Parathyroid adenoma (tissue), 2 donors: ENCODE measurements around the gene EPDR1.

Experiments used
- H2AFZ ChIP-seq: fragments of 300-600 bp; sonication (generic); one replicate; pipeline ENCODE4 v1.7.0; 2017; ENCODE audit warnings: antibody characterized with exemption, mild to moderate bottlenecking
- H3K27ac ChIP-seq: fragments of 300-600 bp; sonication (generic); one replicate; pipeline ENCODE4 v1.7.0; 2017
- H3K27me3 ChIP-seq: fragments of 300-600 bp; sonication (generic); one replicate; pipeline ENCODE4 v1.7.0; 2017; ENCODE audit warnings: low read length; ENCODE audit not compliant: control insufficient read depth, insufficient read depth
- H3K36me3 ChIP-seq: fragments of 300-600 bp; sonication (generic); one replicate; pipeline ENCODE4 v1.7.0; 2017; ENCODE audit warnings: low read length; ENCODE audit not compliant: control insufficient read depth, insufficient read depth
- H3K4me1 ChIP-seq: fragments of 300-600 bp; sonication (generic); one replicate; pipeline ENCODE4 v1.7.0; 2017; ENCODE audit warnings: control low read depth
- H3K4me2 ChIP-seq: fragments of 300-600 bp; sonication (generic); one replicate; pipeline ENCODE4 v1.7.0; 2017; ENCODE audit warnings: low read length
- H3K4me3 ChIP-seq: fragments of 300-600 bp; sonication (generic); one replicate; pipeline ENCODE4 v1.7.0; 2017; ENCODE audit warnings: low read depth, low read length
- H3K79me2 ChIP-seq: fragments of 300-600 bp; sonication (generic); one replicate; pipeline ENCODE4 v1.7.0; 2017; ENCODE audit warnings: control low read depth
- H3K9ac ChIP-seq: fragments of 300-600 bp; sonication (generic); one replicate; pipeline ENCODE4 v1.7.0; 2017; ENCODE audit warnings: mild to moderate bottlenecking
- H3K9me3 ChIP-seq: fragments of 300-600 bp; sonication (generic); one replicate; pipeline ENCODE4 v1.7.0; 2017; ENCODE audit warnings: low read length; ENCODE audit not compliant: control insufficient read depth
- CTCF ChIP-seq: fragments of 300-600 bp; sonication (generic); IDR thresholded peaks from one replicate; pipeline ENCODE4 v1.7.0; 2017; ENCODE audit warnings: antibody characterized with exemption, mild to moderate bottlenecking
- donor health status: primary hyperparathyroidism.

Gene EPDR1

GRCh38 chr7:37970211-37970610 lies 49.8 kb downstream of the EPDR1 start:
- Histone ChIP-seq H3K27me3 (no peaks in the 10 kb centered on the region), H3K36me3 (no peaks in the 10 kb centered on the region), H3K79me2 (no peaks in the 10 kb centered on the region), H3K9ac (no peak overlapping the region), H3K4me1 (no peaks in the 10 kb centered on the region), H3K27ac (no peak overlapping the region), H3K4me2 (no peak overlapping the region), H2AFZ (no peak overlapping the region), H3K4me3 (no peak overlapping the region), H3K9me3 (peaks cover 2% of the 10 kb centered on the region)
- TF ChIP-seq CTCF, result no peak

GRCh38 chr7:37971491-37971890 lies 51.1 kb downstream of the EPDR1 start:
- no peak overlapping the region for H3K9ac ChIP-seq
- H3K4me2 ChIP-seq, result no peak overlapping the region
- H3K9me3 ChIP-seq, result peaks cover 2% of the 10 kb centered on the region
- H3K36me3 ChIP-seq, result no peaks in the 10 kb centered on the region
- H3K27me3 ChIP-seq, result no peaks in the 10 kb centered on the region
- H2AFZ ChIP-seq, result no peak overlapping the region
- no peak for TF ChIP-seq CTCF
- H3K4me1 ChIP-seq, result no peaks in the 10 kb centered on the region
- H3K27ac ChIP-seq, result no peak overlapping the region
- no peak overlapping the region for H3K4me3 ChIP-seq
- no peaks in the 10 kb centered on the region for H3K79me2 ChIP-seq

GRCh38 chr7:37973915-37974314 lies 53.5 kb downstream of the EPDR1 start:
- H3K4me3 ChIP-seq, result no peak overlapping the region
- H3K27ac ChIP-seq, result no peak overlapping the region
- no peaks in the 10 kb centered on the region for H3K27me3 ChIP-seq
- TF ChIP-seq CTCF, result no peak
- H2AFZ ChIP-seq, result no peak overlapping the region
- H3K36me3 ChIP-seq, result no peaks in the 10 kb centered on the region
- H3K4me1 ChIP-seq, result no peaks in the 10 kb centered on the region
- no peak overlapping the region for H3K4me2 ChIP-seq
- no peak overlapping the region for H3K9ac ChIP-seq
- peaks cover 2% of the 10 kb centered on the region for H3K9me3 ChIP-seq
- no peaks in the 10 kb centered on the region for H3K79me2 ChIP-seq

GRCh38 chr7:37974711-37975110 lies 54.3 kb downstream of the EPDR1 start:
- Histone ChIP-seq H3K27ac (no peak overlapping the region), H3K79me2 (no peaks in the 10 kb centered on the region), H3K4me1 (no peaks in the 10 kb centered on the region), H3K27me3 (no peaks in the 10 kb centered on the region), H3K9ac (no peak overlapping the region), H3K4me2 (no peak overlapping the region), H3K9me3 (peaks cover 2% of the 10 kb centered on the region), H3K4me3 (no peak overlapping the region), H3K36me3 (no peaks in the 10 kb centered on the region), H2AFZ (no peak overlapping the region)
- TF ChIP-seq CTCF, result no peak

- H3K4me1 ChIP-seq, result no peaks in the 10 kb centered on the region
- no peak overlapping the region for H3K27ac ChIP-seq
- H3K9ac ChIP-seq, result no peak overlapping the region
- no peak overlapping the region for H2AFZ ChIP-seq
- no peak overlapping the region for H3K4me2 ChIP-seq
- peaks cover 2% of the 10 kb centered on the region for H3K9me3 ChIP-seq
- H3K27me3 ChIP-seq, result no peaks in the 10 kb centered on the region
- H3K79me2 ChIP-seq, result no peaks in the 10 kb centered on the region
- no peak overlapping the region for H3K4me3 ChIP-seq
- no peak for TF ChIP-seq CTCF
- H3K36me3 ChIP-seq, result no peaks in the 10 kb centered on the region
These were observed 56.8 kb downstream of the EPDR1 start for GRCh38 chr7:37977243-37977642.
